Stimulated activated CD4-positive, alpha-beta T cell treated with anti-CD3 and anti-CD28 coated beads, TNF-alpha, amount 100 ng/mL, for 24 hours (primary cell): ENCODE measurements around the gene CLEC1A.

Source experiments
- DNase-seq, 3 experiments: peaks; one replicate each; pipeline ENCODE4 v3.0.0-alpha.2; 2020; ENCODE audit warnings: low read depth in 3 of 3

Gene CLEC1A

DNA sequence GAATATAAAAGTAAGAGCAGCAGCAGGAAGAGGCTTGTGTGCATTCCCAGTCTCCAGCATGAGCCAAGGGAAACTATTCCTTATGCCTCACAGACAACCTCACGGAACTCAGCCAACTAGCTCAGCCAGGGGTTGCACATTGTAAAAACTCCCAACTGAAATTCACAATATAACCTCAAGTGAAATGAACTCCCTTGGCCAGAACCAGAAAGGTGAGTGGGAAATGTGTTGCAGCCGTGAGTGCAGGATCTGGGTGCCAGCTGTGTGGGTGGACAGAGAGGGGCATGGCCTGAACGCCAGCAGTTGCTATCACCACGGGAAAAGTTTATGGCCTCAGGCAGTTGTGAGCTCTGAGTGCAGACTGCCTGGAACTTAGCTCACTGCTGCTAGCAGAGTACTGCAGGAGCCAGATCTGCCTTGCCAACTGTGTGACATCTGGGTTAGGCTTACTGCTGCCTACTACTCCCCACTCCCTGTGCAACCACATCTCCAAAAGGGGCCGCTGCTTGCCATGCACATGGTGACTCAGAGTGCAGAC lies 2.3 kb upstream of the CLEC1A start:
- no peak for DNase-seq

DNA sequence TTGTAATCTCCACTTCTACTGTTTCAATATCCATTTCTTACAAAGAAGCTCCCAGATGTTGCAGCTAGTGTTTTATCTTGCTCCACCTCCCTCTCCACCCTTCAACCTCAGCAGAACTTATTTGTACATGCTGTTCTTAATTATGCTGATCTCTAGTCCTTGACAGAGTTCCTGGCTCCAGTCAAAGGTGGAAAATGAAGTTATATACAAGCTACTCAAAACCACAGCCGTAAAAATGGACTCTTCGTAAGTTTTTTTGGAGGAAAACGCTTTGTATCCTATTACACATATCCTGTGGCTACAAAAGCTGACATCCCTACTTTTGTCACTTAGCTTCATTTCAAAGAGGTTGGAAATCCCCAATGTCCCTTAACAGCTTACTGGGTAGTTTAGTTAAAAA lies 1.3 kb downstream of the CLEC1A start:
- DNase-seq = no peak

DNA sequence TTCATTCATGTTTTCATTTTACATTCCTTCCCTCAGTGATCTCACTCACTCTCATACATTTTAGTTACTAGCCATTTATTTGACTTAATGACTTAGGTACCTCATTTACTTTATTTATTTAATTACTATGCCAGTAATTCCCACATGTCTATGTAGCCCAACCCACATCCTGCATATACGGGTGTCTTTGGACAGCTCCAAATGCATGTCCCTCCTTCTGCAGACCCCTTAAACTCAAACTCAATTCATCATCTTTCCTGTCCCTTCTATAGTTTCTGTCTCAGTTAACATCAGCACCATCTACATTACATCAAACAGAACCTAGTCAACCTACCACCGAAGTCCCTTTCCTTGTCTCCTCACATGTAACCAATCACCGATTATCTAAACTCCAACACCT lies 2.8 kb downstream of the CLEC1A start:
- DNase-seq = no peak

- no peak for DNase-seq
Measured at GRCh38 chr12:10094646-10095395, 4.0 kb downstream of the CLEC1A start.

GRCh38 chr12:10088955-10089900 lies 9.6 kb downstream of the CLEC1A start:
- DNase-seq = no peak

- no peak for DNase-seq
Measured at GRCh38 chr12:10088031-10088430, 10.8 kb downstream of the CLEC1A start.

GRCh38 chr12:10086387-10086786 lies 12.4 kb downstream of the CLEC1A start:
- no peak for DNase-seq

DNA sequence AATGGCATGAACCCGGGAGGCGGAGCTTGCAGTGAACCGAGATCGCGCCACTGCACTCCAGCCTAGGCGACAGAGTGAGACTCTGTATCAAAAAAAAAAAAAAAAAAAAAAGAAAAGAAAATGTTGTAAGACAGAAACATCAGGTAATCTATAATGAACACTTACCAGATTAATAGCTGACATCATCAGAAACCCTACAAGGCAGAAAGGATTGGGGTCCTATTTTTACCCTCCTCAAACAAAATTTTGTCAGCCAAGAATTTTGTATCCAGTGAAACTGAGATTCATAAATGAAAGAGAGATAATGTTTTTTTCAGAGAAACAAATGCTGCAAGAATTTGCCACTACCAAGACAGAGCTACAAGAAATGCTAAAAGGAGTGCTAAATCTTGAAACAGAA lies 14.1 kb downstream of the CLEC1A start:
- DNase-seq = no peak

DNA sequence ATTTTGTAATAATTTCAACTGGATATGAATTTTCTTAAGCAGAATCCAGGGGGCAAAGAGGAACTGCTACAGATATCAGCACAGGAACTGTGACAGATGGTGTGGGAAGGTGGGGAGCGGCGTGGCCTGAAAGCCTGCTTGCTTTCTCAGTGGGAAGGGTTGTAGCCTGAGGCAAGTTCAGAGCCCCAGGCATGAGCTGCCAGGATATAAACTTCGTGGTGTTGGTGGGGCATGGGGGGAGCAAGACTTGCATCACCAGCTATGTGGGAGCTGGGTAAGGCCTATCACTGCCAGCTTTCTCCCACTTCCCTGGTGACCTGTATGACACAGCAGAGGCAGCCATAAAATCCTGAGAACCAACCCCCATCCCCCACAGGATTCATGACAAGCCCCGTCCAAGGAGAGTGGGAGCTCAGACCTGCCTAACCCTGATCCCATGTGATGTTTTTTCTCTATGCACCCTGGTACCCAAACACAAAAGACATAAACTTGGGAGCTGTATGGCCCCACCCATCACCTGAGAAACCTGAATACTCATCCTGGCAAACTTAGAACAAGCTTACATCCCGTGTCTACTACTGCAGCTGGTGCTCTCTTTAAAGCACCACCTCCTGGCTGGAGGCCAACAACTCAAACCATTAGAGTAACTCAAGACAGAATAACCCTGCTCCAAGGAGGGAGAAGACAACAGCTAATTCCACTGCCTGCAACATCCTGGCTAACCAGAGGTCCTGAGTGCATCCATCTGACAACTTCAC lies 16.5 kb downstream of the CLEC1A start:
- no peak for DNase-seq

DNA sequence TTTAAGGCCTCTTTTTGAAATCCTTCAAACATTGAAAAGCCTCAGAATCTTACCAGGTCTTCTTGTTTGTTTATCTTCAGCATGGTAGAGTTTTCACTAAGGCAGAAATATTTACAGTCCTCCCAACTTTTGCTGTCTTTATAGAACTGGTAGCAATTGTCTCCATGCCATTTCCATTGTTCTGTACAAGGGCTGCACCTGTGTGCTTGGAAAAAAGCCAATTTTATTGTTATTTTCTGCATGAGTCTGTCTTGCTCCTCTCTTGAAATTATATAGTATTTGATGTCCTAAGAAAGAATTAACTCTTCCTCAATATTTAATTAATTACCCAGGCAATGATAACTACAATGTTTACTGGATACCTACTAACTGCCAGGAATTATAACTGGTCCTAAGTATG lies 23.3 kb downstream of the CLEC1A start:
- no peak for DNase-seq

GRCh38 chr12:10073261-10073660 lies 25.5 kb downstream of the CLEC1A start:
- DNase-seq = no peak

GRCh38 chr12:10072131-10072530 lies 26.7 kb downstream of the CLEC1A start:
- no peak for DNase-seq

DNA sequence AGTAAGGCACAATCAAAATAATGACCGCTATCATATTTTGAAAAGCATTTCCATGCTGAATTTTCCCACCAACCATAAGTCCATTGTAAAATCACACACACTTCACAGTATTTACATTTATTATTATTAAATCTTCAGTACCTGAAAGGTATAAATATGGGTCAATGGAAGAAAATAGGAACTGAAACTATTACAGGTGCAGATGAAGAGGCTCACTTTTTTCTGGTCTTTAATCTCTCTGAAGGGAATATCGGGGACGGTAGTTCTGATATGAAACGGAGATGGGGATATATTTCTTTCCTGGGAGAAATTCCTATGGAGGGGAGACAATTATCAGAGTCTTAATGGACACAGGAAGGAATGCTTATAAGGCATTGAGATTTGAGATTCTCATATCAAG lies 28.4 kb downstream of the CLEC1A start:
- DNase-seq = no peak

GRCh38 chr12:10069976-10070375 lies 28.8 kb downstream of the CLEC1A start:
- no peak for DNase-seq

GRCh38 chr12:10069099-10069498 lies 29.7 kb downstream of the CLEC1A start:
- DNase-seq = no peak

DNA sequence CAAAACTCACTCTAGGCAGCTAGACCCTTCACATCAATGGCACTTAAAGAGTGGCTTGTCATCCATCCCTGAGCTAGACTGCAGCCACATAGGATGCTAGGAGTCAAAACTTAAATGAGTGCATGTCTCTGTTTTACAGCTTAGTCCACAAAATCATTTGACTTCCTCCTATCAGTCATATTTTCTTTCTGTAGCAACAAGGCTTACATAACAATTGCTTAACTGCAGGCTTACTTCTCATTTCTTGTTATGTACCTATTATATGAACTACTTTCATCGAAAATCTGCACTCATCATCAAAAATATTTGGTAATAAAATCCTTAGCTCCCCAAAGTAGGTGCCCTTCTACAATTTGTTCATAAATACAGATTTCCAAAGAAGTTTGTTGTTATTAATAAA lies 30.1 kb downstream of the CLEC1A start:
- no peak for DNase-seq

DNA sequence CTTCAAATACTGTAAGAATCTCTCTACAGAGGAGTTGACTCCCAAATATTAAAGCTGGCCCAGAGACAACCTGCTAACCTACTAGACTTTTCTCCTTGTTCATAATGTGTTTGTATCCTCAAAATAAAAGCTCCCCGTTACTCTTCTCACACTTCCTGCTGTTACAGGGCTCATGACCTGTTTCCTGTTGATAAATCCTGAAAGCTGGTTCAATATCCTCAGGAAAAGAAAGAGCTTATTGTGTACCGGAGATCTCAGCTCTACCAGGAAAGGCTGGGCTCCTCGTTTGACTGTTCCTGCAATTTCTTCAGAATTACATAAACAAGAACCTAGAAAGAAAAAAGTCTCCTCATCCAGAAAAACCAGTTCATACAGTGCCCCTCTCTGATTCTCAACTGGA lies 30.8 kb downstream of the CLEC1A start:
- no peak for DNase-seq

DNA sequence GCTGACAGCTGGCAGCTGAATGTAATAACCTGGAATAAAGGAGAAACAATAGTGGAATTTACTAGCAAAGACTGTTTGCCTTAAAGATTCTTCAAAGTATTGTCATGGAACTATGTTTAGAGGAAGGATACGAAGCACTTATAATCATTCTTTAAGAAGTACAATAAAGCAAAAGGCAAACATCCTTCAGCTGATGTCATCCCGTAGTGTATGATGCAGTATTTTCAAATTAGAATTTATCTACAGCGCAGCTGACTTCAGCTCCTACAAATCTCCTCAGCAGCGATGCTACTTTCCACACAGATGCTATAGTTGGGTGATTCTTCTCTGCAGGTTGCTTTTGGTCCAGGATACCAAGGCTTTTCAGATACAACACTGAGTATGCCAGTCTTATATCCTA lies 31.5 kb downstream of the CLEC1A start:
- no peak for DNase-seq

GRCh38 chr12:10065241-10065640 lies 33.5 kb downstream of the CLEC1A start:
- no peak for DNase-seq

DNA sequence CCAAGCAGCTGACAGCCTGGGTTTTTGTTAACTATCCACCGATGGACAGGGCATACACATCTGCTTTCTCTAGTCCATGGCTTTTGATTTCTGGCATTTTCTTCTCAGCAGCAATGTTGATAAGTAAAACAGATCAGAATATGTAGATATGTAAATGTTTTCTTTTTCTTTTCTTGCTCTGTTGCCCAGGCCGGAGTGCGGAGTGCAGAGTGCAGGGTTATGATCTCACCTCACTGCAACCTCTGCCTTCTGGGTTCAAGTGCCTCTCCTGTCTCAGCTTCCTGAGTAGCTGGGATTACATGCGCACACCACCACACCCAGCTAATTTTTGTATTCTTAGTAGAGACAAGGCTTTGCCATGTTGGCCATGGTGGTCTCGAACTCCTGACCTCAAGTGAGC lies 40.4 kb downstream of the CLEC1A start:
- no peak for DNase-seq

DNA sequence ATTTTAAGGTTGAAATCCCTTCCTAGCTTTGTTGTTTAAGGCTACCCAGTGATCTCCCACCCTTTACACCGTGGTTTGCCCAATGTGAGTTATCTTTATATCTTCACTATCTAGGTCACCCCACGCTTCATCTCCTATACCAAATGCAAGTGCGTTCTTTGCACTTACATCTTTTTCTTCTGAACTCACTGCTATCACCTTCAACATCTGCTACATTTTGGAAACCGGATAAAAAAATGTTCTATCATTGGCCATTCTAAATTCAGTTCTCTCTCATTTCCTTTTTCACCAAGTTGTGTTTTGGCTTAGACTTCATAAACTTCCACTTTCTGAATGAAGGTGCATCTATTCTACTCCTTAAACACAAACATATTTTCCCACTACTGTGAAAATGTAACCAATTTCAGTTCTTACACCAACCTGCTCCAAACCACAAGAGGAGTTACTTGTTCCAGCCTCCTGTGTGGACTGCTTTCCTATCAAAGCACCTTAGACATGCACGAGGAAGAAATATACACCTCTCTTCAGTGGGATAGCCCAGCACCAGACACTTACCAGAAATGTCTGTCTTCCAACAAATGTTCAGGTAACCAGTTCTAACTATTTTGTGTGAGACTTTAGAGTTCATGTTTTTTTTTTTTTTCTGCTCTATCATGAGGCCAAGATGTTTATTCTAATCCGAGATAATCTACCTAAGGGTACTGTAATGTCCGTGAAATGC lies 46.4 kb downstream of the CLEC1A start:
- DNase-seq = no peak
